ENCODE results near the gene NAV1.
"Not testable (repeated sequence)": the region's sequence is repeated elsewhere in the genome, so short reads cannot be mapped to it uniquely, and the experiment has no call there.

The NAV1 gene

GRCh38 chr1:201566933-201567801 is 28.2 kb downstream of the NAV1 start:
- no peak for DNase-seq

DNA sequence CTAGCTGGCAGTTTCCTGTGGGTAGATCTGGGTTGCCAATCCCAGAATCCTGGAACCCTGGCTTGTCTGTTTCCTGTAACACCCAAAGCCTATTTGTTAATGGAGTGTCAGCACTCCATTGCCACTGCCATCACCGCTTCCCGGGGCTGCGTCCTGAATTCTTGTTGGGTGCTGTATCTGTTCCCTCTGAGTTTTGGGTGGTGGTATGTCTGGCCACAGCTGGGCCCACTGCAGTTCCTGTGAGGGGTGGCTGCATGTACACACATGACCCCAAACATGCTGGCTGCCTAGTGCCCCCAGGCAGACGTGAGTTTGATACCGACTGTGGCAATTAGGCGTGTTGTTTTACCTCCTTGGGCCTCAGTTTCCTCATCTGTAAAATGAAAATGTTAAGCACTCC is 29.3 kb downstream of the NAV1 start:
- no peak for DNase-seq

GRCh38 chr1:201568859-201569294 is 29.9 kb downstream of the NAV1 start:
- DNase-seq: no peak

DNA sequence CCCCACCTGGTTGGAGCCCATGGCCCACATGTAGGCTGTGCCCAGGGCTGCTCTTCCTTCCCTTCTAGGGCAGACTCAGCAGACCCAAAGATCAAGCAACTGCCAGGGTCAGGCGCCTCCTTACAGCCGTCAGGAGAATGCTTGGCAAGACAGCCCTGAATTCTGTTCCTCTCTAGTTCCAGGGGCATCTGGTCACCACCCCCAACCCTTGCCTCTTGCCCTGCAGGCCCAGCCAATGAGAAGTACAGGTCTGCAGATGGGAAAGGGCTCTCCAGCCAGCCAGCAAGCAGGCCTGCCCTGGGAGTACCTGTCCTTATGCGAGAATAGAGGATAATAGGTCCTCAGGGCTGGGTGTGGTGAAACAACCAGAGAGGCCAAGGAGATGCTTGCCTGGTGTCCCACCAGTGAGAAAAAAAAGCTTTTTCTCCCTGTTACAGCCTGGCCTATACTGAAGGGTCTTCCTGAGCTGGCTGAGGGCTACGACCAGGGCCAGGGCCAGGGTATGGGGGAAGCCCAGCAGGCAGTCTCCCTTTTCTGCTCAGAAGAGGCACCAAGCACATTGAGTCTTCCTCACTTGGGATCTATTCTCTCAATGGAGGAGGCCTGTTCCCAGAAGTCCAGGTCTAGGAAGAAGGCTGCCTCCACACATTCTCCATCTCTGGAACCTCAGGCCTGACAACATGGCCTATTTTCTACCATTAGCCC is 31.4 kb downstream of the NAV1 start:
- DNase-seq: no peak

DNA sequence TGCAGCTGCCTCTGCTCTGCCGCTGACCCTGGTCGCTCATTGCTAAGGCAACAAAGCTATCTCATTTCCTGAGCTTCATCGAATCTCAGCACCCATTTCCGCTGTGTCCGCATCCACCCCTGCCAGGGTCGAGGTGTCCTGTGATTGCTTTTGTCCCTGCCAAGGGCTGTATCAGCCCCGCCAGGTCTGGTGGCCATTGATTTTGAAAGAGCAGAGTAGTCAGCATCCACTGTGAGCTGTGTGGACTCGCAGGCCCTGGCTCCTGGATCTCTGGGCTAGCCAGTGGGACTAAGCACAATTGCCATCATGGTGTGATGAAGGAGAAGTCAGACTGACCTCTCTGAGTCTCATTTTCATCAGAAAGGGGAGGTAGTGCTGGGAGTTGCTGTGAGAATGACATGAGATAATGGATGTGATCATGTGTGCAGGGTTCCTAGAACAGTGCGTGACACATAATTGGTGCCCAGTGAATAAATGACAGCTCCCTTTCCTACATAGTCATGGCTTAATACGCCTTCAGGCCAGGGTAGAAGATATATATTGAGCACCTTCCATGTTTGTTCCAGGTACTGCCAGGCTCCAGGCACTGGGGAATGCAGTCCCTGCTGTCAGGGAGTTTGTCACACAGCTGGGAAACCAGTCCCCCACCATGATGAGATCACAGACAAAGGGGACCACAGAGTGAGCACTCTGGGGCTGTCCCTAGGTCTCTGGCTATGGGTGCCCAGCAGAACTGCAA is 32.1 kb downstream of the NAV1 start:
- DNase-seq: no peak

DNA sequence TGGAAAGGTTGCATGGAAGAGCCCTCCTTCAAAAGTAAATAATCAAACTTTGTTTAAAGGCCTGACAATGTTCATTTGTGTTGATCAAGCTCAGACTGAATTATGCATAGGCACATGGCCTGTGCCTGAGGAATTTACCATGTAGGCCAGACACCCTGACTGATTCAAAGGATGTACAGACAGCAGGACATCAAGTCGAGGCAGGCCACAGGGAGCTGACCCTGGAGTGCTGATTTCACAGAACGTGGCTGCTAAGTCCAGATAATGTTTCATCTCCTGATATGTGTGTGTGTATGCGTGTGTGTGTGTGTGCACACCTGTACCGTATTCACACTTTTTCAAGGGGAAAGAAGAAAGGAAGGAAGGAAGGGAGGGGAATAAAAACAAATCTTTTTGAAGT is 34.1 kb downstream of the NAV1 start:
- no peak for DNase-seq

- DNase-seq: no peak
Measured at GRCh38 chr1:201573923-201574322, 35.0 kb downstream of the NAV1 start.

GRCh38 chr1:201575912-201576311 is 37.0 kb downstream of the NAV1 start:
- no peak for DNase-seq

- no peak for DNase-seq
Measured at GRCh38 chr1:201576914-201577313, 38.0 kb downstream of the NAV1 start.

- DNase-seq: no peak
Measured at GRCh38 chr1:201578008-201578888, 39.3 kb downstream of the NAV1 start.

- not testable (repeated sequence) for DNase-seq
Measured at GRCh38 chr1:201581371-201581770, 42.4 kb downstream of the NAV1 start.

DNA sequence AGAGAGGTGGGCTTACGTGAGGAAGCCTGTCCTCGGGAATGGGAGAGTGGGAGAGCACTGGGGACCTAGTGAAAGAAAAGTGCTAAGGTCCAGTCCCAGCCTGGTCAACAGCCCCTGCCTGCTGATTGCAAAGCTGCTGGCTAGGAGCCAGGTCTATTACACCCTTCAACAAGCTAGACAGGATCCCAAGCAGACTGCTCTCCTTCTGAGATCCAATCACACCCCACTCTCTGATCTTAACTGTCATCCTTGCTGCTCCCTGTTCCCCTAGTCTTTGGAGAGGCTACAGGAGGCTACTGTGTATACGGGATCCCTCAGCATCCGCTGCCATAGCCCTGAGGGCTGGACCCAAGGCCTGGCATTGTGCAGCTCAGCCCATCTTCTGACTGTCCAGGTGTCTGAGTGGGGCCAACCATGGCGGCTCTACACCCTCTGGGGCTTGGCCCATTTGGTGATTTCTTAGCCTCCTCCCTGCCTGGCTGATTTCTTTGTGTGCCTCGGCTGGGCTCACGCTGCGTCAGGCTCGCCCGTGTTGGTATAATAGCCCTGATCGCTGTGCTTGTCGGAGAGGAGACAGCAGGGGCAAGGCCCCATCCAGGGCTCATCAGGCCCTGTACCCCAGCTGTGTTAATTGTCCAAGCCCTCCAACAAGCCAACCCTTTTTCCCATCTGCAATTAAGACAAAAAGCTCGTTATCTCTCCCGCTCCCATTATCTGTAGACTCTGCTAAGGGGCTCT is 43.9 kb downstream of the NAV1 start:
- no peak for DNase-seq

- no peak for DNase-seq
Measured at GRCh38 chr1:201583663-201584062, 44.7 kb downstream of the NAV1 start.

- no peak for DNase-seq
Measured at GRCh38 chr1:201584471-201585092, 45.7 kb downstream of the NAV1 start.

DNA sequence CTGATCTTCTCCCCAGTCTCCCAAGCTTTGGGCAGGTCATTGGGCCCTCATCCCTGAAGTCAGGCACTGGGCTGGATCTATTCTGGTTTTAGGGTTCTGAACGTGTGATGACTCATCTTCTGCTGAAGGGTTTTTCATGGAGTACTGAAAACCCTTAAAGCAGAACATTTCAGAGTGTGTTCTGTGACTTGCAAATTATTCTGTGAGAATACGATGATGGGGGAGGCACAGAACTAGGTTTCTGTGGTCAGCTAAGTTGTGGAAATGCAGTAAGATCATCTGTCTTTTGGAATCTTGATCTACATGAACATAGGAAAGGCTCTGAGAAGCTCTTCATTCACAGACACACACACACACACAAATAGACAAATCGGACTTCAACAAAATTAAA is 46.2 kb downstream of the NAV1 start:
- no peak for DNase-seq

- no peak for DNase-seq
Measured at GRCh38 chr1:201585901-201586300, 47.0 kb downstream of the NAV1 start.

- DNase-seq: no peak
Measured at GRCh38 chr1:201586806-201587205, 47.9 kb downstream of the NAV1 start.

DNA sequence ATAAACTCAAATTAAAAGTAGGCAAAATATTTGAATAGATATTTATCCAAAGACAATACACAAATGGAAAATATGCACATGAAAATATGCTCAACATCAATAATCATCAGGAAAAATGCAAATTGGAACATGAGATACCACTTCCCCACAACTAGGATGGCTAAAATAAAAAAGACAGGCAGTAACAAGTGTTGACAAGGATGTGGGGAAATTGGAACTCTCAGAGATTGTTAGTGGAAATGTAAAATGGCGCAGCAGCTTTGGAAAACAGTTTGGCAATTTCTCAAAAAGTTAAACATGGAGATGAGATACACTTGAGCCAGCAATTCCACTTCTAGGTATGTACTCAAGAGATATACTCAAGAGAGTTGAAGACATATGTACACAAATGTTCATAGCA is 48.8 kb downstream of the NAV1 start:
- DNase-seq: no peak
